ENCODE measurements around the gene TCEAL4. TPM values are rescaled to one million over a fixed set of nuclear protein-coding genes. Genes with fewer than 3 reads are reported as not detected.

Gene TCEAL4
- total and polyA plus RNA-seq, 2 experiments from 2014 or later: 65.9 to 127 TPM

DNA sequence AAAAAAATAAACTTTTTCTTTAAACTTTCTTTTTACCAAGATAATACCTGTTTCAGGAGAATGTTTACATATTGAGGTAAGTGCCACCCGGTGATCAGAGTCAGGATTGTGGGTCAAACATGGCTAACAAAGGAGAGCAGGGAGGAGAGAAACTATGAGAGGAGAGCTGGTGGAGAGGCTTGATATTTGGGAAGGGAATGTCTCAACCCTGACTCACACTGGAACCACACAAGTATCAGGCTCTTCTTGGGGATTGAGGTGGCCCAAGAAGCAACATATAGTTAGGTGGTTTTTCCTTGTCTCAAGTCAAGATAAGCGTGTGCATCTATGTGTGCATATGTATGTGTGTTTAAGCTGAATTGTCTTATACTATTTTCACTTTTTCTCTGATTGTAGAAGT lies 50.1 kb downstream of the TCEAL4 start:
- no peak for DNase-seq (ENCODE audit: low read depth in 1 of 2, low spot score in 1 of 2)
- TF ChIP-seq, protein P1, sequence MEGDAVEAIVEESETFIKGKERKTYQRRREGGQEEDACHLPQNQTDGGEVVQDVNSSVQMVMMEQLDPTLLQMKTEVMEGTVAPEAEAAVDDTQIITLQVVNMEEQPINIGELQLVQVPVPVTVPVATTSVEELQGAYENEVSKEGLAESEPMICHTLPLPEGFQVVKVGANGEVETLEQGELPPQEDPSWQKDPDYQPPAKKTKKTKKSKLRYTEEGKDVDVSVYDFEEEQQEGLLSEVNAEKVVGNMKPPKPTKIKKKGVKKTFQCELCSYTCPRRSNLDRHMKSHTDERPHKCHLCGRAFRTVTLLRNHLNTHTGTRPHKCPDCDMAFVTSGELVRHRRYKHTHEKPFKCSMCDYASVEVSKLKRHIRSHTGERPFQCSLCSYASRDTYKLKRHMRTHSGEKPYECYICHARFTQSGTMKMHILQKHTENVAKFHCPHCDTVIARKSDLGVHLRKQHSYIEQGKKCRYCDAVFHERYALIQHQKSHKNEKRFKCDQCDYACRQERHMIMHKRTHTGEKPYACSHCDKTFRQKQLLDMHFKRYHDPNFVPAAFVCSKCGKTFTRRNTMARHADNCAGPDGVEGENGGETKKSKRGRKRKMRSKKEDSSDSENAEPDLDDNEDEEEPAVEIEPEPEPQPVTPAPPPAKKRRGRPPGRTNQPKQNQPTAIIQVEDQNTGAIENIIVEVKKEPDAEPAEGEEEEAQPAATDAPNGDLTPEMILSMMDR (IDR thresholded peaks at IDR 0.05; ENCODE audit: low read depth, low read length): no peak
- no peak overlapping the region for H3K27ac ChIP-seq

More for the DNA sequence above, 50.1 kb downstream of the TCEAL4 start:
- Histone ChIP-seq H3K4me1 (ENCODE audit: low read depth) (peaks cover 8% of the 10 kb centered on the region), H3K4me3 (no peak overlapping the region), H3K9me3 (ENCODE audit: low read depth) (no peaks in the 10 kb centered on the region), H3K36me3 (no peaks in the 10 kb centered on the region), H3K27me3 (no peaks in the 10 kb centered on the region)

Other genes starting within 250 kb of the TCEAL4 start
- gene TCEAL9, start 229.0 kb upstream of the TCEAL4 start, total RNA-seq: 132 and 171 TPM in 2 replicates
- gene TCEAL9, start 229.0 kb upstream of the TCEAL4 start, polyA plus RNA-seq: 287 and 422 TPM in 2 replicates
- 1,498 and 1,502 TPM in 2 replicates for gene BEX3, start 209.0 kb upstream of the TCEAL4 start, total RNA-seq
- 2,140 and 2,284 TPM in 2 replicates for gene BEX3, start 209.0 kb upstream of the TCEAL4 start, polyA plus RNA-seq
- gene RAB40A, start 66.0 kb upstream of the TCEAL4 start, total RNA-seq: 0.42 and 2.4 TPM in 2 replicates
- gene RAB40A, start 66.0 kb upstream of the TCEAL4 start, polyA plus RNA-seq: 1.9 and 2.9 TPM in 2 replicates
- gene TCEAL3, start 22.4 kb downstream of the TCEAL4 start, total RNA-seq: 11.8 and 23.0 TPM in 2 replicates
- 16.5 and 20.0 TPM in 2 replicates for gene TCEAL3, start 22.4 kb downstream of the TCEAL4 start, polyA plus RNA-seq
- 93.8 and 121 TPM in 2 replicates for gene TCEAL1, start 43.5 kb downstream of the TCEAL4 start, total RNA-seq
- 51.5 and 66.3 TPM in 2 replicates for gene TCEAL1, start 43.5 kb downstream of the TCEAL4 start, polyA plus RNA-seq
- 796 and 838 TPM in 2 replicates for gene MORF4L2, start 101.2 kb downstream of the TCEAL4 start, total RNA-seq
- gene MORF4L2, start 101.2 kb downstream of the TCEAL4 start, polyA plus RNA-seq: 629 and 674 TPM in 2 replicates
- gene TMEM31, start 125.4 kb downstream of the TCEAL4 start, total RNA-seq: not detected in 2 replicates
- gene TMEM31, start 125.4 kb downstream of the TCEAL4 start, polyA plus RNA-seq: 1.7 and 1.8 TPM in 2 replicates
- 0.03 and 0.07 TPM in 2 replicates for gene PLP1, start 191.3 kb downstream of the TCEAL4 start, total RNA-seq
- gene PLP1, start 191.3 kb downstream of the TCEAL4 start, polyA plus RNA-seq: not detected in 2 replicates
- gene RAB9B, start 246.7 kb downstream of the TCEAL4 start, total RNA-seq: 3.4 and 5.8 TPM in 2 replicates
- 3.3 and 6.6 TPM in 2 replicates for gene RAB9B, start 246.7 kb downstream of the TCEAL4 start, polyA plus RNA-seq